Fibroblast of skin of left biceps (primary cell): ENCODE measurements around the gene PRDX3.
"Not testable (repeated sequence)": the region's sequence is repeated elsewhere in the genome, so short reads cannot be mapped to it uniquely, and the experiment has no call there.

ENCODE experiments used
- DNase-seq, 2 experiments: peaks; one replicate each; pipeline ENCODE4 v3.0.0-alpha.2; 2013; ENCODE audit warnings: low read depth in 2 of 2

Gene PRDX3

DNA sequence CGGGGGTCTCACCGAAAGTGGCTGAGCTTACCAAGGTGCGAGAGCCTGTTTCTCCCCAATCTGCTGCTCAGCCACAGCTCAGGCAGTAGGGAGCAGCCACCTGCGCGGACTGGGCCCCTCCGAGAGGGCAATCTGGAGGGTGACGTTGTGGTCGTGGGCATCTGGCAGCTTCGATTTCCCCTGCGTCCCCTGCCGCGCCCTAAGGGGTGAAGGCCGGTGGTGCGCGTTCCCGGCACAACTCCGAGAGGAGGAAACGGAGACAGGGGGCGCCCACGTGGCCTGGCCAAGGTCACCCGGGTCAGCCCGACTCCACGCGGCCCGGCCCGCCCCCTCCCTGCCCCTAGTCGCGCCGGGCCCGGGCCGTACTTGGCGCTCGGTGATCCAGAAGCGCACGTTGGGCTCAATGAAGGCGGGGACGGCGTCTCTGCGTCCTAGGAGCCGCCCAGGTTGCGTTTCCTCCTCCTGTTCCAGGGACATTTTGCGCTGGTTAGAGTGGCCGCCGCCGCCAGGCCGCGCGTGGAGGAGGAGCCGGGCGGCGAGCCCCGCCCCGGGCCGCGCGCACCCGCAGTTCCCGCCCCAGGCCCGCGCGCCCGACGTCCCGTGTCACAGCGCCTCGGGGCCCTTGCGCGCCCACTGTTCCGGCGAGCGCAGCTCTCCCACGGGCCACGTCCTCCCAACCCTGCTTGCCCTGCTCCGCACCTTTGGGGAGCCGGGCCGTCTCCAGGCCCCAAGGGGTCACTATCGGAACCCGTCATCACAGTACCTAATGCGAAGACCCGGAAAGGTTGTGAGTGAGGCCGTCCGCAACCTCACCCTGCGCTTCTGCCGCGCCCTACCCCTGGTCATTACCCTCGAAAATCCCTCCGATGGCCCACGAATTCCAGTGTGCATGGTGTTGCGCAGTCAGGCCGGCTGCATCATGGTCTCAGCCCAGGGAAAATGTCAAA lies 13.2 kb downstream of the PRDX3 start, which contains the start of gene SFXN4:
TSS of gene SFXN4 (minus strand) at position 544 of the 947 bp plus-strand sequence. CDS start at position 477, 67 bp downstream.
- DNase-seq, result no peak

DNA sequence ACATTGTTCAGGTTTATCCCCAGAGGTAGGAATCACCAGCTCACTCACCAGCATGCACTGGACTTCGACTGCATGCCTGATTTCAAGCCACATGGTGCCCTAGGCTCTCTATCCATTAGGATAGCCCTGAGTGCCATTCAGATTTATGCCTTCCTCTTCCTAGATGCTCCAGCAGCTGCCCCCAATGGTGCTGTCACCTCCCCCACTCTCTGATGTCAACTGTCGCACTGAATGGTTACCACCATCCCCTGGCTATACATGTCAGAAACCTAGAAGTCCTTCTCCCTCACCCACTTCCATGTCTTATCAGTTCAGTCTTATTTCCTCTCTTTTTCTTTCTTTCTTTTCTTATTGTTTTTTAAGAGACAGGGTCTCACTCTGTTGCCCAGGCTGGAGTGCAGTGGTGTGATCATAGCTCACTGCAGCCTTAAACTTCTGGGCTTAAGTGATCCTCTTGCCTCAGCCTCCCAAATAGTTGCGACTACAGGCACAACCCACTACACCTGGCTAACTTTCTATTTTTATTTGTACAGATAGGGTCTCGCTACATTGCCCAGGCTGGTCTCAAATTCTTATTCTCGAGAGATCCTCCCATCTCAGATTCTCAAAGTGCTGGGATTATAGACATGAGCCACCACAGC lies 16.0 kb downstream of the PRDX3 start:
- no peak for DNase-seq

DNA sequence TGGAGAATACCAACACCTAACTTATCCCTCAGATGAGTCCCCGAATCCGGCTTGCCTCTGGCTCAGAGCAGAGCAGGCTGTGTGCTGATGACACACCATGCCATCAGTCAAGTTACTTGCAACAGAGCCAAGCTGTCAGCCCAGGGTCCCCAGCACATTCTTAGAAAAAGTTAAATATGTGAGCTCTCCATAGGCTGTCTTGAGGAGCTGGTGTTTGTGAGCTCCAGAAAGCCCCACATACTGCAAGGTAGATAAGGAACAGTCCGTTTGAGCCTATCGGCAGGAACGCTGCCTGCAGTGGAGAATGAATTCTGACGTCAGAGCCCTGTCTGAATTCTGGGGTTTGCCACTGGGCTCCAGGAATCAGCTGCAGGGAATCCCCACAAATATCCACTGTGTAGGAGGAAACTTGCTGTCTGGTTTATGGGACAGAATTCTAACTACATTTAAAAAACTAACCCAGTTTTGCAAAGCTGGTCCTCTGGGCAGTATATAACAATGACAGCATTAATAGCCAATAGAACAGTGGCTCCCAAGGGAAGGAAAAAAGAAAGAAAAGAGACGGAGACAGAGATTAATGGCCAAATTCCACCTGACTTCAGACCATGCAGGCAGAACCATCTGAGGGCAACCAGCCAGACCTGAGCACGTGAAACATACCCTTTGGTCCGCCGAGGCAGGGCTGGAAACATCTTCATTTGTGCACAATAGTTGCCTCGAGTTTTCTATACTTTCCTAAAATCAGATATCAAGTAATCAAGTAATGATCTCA lies 16.7 kb downstream of the PRDX3 start:
- no peak for DNase-seq

DNA sequence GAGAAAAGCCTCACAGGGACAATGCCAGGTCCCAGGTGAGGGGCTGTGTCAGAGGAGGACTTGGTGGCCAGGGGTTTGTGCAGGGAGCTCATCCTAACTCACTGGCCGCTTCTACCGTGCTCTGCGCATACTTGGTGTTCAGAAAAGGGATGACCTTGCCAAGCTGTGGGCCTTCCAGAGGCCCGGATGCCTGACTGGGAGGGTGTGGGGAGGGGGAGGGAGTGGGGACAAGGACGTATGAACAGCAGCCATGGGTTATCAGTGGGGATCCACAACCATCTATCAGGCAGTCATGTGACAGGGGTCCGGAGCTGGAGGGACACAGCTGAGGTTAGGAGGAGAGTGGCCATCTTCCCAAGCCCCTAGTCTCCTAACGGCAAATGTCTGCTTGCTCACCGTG lies 19.3 kb downstream of the PRDX3 start:
- no peak for DNase-seq

DNA sequence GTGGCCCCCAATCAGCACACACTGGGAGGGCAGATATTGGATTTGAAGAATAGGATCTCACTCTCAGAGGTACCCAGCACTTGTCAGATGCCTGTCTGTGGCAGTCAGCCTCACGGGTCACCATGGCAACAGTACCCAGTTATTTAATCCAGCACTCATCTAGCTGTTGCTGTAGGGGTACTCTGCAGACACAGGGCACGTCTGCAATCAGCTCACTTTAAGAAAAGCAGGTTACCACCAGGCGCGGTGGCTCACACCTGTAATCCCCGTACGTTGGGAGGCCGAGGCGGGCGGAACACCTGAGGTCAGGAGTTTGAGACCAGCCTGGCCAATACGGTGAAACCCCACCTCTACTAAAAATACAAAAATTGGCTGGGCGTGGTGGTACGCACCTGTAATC lies 25.0 kb downstream of the PRDX3 start:
- DNase-seq, result no peak

DNA sequence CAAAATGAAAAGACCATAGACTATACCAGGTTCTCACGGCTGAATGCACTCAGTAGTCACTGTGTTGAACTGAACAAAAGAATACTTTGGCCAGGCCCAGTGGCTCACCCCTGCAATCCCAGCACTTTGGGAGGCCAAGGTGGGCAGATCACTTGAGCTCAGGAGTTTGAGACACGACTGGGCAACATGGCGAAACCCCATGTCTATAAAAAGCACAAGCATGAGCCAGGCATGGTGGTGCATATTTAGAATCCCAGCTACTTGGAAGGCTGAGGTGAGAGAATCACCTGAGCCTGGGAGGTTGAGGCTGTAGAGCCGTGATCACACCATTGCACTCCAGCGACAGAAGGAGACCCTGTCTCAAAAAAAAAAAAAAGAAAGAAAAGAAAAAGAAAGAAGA lies 25.6 kb downstream of the PRDX3 start:
- DNase-seq, result no peak

DNA sequence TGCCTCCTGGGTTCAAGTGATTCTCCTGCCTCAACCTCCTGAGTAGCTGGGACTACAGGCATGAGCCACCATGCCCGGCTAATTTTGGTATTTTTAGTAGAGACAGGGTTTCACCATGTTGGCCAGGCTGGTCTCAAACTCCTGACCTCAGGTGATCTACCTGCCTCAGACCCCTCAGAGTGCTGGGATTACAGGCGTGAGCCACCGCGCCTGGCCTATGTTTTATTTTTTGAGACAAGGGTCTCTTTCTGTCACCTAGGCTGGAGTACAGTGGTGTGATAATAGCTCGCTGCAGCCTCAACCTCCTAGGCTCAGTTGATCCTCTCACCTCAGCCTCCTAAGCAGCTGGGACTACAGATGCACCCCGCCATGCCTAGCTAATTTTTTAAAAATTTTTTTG lies 27.0 kb downstream of the PRDX3 start:
- DNase-seq, result not testable (repeated sequence)

DNA sequence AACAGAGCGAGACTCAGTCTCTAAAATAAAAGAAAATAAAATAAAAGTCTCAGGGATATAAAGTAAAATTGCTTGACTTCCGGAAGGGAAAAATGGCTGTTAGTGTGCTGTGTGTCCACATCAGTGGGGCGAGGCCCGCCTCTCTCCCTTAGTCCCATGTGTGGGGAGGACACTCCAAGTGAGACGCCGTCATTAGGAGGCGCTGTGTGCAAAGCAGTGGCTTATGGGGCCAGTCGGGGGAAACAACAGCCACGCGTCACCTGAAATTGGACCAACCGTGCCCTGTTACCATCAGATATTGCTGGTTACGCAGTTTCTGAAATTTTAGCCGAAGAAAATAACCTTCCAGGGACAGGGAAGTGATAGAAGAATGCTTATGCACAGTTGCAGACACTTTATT lies 28.9 kb downstream of the PRDX3 start:
- DNase-seq, result no peak

DNA sequence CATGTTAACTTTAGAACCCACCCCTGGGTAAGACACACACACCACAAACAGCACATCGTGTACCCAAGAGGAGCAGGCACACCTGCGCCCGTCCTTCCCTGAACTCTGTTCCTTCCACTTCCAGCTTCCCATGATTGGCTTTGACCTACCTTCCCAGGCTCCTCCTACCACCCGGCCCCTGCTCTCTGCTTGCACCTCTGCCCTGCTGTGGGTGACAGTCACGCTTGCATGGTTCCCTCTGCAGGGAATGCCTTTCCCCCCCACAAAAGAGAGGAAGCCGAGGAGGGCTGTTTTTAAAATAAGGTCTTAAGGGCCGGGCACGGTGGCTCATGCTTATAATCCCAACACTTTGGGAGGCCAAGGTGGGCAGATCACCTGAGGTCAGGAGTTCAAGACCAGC lies 29.5 kb downstream of the PRDX3 start:
- no peak for DNase-seq

DNA sequence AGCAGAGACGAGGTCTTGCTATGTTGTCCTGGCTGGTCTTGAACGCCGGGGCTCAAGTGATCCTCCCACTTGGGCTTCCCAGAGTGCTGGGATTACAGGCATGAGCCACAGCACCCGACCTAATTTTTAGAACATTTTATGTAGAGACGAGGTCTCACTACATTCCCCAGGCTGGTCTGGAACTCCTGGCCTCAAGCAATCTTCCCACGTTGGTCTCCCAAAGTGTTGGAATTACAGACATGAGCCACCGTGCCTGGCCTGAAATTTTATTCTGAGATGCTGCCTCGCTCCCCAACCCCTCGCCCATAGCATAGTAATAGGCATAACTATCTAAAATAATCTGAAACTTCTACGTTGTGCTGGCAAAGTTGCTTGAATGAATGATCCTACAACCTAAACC lies 35.0 kb downstream of the PRDX3 start:
- no peak for DNase-seq

DNA sequence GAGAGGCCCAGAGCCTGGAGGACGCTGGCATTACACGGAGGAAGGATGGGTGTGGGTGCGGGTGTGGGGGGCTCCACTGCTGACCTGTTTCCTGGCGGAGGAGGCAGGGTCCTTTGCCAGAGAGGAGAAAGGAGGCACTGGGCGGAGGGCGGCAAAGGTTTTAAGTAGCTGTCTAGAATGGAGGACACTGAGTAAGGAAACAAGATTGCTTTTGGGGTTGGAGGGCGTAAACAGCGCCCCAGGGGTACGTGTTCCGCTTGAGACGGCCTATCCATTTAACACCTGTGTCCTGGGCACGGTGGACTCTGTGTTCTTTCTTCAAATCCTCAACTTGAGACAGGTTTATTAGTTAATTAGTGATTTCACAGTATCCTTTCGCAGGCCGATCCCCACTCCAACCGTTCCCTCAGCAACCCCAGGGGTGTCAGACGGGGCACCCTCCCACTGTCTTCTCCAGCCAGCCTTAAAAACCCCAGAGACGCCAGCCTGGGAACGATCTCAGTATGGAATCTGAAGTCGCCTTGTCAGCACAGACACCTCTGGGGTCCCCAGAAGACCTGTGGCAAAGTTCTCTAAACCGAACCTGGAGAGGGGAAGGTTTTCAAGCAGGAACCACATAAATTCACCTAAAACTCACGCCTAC lies 37.9 kb downstream of the PRDX3 start:
- DNase-seq, result no peak

DNA sequence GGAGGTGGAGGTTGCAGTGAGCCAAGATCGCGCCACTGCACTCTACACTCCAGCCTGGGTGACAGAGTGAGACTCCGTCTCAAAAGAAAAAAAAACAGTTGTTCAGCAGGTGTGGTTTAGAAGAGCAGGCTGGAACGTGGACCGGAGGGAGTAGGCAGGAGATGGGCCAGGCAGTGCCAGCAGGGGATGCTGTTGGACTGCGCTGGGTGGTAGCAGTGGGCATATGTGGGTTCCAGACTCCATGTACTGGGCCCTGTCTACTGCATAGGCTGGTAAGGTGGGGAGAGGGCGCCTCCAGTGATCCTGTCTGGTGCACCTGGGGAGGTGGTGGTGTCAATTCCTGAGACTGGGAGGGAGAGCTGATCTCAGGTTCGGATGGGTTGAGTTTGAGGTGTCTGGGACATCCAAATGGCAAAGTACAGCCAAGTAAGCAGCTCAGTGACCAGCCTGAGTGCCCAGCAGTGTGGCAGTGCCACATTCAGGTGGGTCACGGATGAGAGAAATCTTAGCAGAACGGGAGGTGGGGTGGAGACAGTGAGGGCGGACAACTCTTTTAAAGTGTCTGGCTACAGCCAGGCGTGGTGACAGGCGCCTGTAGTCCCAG lies 39.0 kb downstream of the PRDX3 start:
- DNase-seq, result no peak

DNA sequence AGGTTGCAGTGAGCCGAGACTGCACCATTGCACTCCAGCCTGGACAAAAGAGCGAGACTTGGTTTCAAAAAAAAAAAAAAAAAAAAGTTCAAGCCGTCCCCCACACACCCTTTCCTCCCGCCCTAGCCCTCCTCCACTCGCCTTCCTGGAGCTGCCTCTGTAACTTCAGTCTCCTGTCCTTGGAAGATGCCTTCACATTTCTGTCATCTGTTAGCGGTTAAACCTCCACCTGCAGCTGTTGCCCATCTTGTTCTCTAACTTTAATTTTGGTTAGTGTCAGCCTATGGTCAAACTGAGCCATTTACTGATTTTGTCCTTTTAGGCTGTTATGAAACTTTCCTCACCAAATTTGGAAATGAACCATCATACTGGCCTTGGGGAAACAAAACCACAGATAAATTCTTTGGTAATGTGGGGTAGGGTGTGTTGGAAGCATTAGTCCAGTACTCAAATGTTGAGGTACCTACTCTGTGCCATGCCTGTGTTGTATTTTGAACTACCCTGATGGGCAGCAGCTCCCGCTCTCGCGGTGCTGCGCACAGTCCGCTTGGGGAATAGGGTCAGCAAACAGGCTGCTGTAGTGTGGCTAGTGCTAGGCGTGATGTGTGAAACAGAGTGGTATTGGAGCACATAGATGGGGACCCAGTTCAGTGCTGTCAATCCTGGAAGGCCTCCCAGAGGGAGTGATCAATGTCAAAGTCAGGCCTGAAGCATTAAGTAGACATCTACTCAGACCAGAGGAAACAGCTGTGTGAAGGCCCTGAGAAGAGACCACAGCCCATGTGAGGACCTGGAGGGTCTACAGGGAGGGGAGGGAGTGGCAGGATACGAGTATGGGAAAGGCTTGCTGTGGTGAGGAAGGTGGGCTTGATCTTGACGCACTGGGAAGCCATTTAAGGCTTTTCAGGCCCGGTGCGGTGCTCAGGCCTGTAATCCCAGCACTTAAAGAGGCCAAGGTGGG lies 40.0 kb downstream of the PRDX3 start:
- DNase-seq, result no peak

DNA sequence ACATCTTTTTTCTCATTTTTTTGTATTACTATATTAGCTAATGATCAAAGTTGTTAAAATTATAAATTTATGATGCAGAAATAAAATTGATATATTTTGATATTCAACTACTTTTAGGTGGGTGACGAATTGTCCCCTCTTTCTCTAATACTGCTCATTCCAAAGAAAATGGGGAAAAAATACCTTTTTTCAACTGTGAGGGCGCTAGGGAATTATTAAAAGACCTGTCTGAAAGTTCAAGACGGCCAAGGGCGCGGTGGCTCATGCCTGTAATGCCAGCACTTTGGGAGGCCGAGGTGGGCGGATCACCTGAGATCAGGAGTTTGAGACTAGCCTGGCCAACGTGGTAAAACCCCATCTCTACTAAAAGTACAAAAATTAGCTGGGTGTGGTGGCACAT lies 40.7 kb downstream of the PRDX3 start:
- DNase-seq, result not testable (repeated sequence)

DNA sequence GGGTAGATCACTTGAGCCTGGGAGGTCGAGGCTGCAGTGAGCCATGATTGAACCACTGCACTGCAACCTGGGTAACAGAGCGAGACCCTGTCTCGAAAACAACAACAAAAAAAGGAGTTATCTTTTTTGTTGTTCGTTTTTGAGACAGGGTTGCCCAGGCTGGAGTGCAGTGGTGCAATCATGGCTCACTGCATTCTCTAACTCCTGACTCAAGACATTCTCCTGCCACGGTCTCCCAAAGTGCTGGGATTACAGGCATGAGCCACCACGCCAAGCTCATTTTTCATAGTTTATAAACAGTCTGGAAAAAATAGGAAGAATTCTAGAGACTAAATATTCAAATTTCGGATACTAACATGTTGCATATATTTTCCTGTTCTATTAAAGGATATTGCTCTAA lies 42.5 kb downstream of the PRDX3 start:
- no peak for DNase-seq

DNA sequence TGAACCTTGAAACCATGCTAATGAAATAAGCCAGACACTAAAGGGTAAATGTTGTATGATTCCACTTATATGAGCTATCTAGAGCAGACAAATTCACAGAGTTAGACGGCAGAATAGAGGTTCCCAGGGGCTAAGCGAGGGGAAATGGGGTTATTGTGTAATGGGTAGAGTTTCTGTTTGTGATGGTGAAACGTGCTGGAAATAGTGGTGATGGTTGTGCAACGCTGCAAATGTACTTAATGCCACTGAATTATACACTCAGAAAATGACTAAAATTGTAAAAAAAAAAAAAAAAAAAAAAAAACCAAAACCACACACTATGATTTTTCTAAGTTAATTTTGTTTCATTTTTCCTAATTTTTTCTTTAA lies 43.1 kb downstream of the PRDX3 start:
- DNase-seq, result peak; percentile 33 to 41

DNA sequence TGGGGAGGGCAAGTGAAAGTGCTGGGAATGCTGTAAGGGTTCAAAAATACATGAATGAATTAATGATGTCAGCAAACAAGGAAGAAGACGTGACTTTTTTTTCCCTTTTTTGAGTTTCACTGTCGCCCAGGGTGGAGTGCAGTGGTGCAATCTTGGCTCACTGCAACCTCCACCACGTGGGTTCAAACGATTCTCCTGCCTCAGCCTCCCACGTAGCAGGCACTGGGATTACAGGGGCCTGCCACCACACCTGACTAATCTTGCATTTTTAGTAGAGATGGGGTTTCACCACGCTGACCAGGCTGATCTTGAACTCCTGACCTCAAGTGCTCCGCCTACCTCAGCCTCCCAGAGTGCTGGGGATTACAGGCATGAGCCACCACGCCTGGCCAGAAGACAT lies 44.7 kb downstream of the PRDX3 start:
- no peak for DNase-seq

DNA sequence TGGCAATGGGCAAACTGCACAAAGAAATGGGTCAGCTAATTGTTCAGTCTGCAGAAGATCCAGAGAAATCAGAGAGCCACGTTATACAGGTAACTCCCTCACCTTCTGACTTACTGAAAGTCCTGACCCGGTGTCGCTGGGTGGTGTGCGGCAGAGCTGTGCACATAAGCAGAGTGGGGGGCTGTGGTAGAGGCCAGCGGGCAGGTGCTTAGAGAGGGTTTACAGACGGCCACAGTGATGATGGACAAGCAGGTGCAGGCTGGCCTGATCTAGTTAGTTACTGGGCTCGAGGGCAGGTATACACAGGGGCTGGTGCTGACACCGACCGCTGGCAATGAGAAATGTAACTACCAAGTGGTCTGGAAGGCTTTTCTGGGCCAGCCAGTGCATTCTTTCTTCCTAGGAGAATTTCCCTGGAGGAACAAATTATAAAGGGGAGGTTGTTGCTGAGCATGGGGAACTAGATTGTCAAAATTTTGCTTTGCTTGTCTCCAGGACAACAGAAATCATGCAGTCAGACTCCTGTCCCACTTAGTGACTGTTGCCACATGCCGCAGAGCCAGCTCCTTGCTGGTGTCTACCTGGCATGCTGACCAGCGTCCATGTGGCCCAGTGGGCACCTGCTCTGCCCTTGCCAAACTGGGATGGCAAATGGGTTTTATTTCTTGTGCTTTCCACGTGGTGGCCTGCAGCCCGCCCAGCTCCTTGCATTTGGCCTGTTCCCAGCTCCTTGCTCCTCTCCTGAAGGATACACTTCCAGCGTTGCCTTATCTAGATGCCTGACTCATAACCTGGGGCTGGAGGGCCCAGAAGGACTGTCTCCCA lies 45.9 kb downstream of the PRDX3 start:
- no peak for DNase-seq

DNA sequence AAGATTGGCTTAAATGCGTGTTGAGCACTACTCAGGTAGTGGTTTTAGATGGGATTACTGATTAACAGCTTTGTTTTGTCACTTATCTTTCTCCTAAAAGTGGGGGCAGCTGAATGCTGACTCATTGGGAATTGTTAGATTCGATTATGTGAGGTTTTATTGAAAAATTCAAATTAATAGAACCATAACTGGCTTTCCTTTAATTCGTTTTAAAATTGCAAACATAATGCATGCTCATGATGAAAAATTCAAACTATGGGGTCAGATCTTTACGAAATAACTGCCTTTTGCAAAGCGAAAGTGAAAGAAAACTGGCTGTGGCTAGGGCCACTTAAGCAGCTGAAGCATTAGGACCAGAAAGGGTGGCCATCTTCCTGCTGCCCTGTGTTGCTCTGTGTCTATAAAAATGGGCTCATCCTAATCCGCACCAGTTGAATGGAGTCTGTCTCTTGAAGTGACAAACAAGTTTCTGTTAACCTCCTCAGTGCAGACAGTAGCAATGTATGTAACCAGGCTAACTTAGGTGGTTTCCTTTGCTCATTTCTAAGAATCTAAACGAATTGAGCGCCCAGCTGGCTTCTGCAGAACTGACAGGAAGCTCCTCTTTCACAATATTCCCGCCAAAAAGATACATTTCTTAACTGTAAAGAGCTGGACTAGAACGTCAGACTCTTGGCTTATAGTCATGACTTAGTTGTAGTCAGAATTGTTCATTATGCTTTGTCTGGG lies 46.9 kb downstream of the PRDX3 start:
- DNase-seq, result no peak
